ENCODE measurements around the gene TMEM258.

TMEM258 gene

DNA sequence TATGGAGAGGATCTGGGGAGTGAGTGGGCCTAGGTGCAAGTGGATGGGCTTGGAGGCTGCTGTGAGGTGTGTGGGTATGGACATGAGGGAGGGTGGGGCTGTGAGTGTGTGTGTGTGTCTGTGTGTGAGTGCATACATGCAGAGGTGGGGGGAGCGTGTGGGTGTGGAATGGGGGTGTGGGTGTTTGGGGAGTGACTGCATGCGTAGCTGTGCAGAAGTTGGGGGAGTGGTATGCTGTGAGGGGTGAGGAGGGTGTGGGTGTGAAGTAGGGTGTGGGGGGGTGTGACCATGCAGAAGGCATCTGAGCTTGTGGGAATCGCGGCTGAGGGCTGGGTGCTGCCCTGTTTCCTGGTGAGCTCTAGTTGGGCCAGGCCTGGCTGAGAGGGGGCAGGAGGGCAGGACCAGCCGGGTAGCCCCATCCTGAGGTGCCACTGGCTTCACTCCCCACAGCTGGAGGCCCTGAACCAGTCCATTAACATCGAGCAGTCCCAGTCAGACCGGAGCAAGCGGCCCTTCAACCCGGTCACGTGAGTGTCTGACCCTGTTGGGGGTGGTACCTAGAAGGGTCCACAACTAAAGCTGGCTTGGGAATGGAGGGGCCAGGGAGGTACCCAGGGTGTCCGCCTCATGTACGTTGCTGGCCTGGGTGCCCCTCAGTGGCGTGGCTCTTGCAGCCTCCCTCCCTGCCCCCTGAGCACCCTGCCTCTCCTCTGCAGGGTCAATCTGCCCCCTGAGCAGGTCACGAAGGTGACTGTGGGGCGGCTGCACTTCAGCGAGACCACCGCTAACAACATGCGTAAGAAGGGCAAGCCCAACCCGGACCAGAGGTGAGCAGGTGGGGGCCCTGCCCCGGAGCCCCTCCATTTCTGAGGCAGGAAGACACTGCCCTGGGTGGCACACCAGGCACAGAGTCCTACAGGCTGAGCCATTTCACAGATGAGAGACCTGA, 16.5 kb downstream of the TMEM258 start:
- no peak for DNase-seq (ENCODE audit: low read depth)

DNA sequence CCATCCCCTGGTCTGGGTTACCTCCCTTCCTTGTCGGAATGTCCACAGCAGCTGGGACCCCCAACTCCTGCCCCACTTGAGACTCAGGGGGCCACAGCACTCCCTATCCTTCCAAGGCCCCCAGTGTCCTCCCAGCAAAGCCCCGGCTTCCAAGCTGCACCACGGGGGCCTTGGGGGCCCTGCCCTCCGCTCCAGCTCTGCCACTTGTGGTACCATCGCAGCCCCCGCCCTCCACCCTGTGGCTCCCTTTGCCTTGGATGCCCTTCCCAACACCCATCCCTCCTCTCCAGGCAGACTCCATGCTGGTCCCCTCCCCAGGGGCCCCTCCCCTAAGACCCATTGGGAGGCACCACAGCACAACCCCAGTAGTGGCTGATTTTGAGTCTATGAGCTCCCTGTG, 17.3 kb downstream of the TMEM258 start:
- no peak for DNase-seq (ENCODE audit: low read depth)

DNA sequence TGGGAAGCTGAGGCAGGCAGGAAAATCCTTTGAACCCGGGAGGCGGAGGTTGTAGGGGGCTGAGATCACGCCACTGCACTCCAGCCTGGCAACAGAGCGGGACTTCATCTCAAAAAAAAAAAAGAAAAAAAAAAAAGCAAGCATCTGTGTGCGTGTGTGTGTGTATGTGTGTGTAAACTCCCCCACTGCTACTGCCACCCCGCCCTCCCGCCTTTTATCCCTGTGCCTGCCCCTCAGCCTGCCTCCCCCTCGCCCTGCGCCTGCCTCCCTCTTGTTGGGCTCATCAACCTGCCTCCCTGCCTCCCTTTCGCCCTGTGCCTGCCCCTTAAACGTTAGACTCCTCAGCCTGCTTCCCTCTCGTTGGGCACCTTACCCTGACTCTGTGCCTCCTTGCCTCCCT, 18.0 kb downstream of the TMEM258 start:
- DNase-seq (ENCODE audit: low read depth), result no peak

DNA sequence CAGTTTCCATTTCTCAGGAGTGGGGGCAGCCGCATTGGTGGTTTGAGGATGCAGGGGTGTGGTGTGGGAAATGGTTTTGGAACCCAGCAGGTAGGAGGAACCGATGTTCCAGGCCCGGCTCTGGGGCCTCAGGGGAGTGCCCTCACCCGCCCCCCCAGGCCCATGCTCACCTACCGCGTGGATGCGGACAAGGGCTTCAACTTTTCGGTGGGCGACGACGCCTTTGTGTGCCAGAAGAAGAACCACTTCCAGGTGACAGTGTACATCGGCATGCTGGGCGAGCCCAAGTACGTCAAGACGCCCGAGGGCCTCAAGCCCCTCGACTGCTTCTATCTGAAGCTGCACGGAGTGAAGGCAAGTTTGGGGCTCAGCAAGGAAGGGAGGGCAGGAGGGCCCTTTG, 18.6 kb downstream of the TMEM258 start:
- DNase-seq (ENCODE audit: low read depth), result no peak

DNA sequence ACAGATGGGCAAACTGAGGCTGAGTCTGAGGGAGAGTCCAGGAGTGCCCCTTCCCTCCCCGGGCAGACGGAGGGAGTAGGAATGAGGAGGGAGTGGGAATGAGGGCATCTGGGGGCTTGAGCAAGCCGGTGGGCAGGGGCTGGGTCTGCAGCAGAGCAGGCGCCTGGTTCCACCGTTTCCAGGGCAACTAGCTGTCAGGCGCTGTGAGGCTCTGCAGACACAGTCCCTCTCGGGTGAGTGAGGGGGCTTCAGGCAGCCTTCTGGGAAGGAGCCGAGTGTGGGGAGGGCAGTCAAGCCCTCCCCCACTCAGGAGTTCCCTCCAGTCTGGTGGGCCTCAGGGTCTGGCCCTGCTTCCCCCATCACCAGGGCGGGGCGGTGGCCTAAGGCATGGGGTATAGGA, 19.0 kb downstream of the TMEM258 start:
- no peak for DNase-seq (ENCODE audit: low read depth)

DNA sequence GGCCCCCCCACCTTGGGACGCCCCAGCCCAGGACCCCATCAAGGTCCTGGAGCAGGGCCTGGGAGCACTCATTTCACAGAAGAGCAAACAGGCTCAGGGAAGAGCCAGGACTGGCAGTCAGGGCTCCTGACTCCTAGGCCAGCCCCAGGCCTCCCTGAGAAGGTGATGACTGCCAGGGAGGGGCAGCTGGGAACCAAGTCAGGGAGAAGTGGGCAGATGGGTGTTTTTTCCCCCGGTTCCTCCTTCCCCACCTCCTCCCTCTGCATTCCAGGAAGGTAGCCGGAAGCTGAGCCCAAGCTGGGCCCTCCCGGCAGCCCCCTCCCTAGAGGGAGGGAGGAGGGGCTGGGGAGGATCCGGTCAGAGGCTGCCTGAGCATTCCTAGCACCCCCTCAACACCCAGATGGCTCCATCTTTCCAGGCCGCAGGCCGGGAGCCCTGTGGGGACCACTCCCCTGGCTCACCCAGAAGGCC, 20.4 kb downstream of the TMEM258 start:
- DNase-seq (ENCODE audit: low read depth), result no peak

DNA sequence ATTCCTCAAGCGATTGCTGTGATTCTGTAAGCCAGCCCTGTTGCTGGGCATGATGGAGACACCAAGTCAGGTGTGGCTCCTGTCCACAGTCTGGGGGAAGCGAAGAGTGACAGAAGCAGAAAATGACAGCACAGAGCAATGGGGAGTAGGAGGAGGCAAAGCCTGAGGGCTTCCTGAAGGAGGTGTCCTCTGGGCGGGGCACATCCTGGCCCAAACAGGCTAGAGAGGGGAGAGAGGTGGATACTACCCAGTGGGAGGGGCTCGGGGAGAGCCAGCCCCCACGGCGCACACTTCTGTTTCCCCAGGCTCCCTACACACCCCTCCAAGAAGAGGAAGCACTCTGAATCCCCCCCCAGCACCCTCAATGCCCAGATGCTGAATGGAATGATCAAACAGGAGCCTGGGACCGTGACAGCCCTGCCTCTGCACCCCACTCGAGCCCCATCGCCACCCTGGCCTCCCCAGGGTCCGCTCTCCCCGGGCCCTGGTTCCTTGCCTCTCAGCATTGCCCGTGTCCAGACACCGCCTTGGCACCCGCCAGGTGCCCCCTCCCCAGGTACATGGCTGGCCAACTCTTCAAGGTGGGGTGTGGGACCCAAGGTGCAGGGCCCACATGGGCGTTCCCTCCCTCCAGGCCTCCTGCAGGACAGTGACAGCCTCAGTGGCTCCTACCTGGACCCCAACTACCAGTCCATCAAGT, 21.1 kb downstream of the TMEM258 start:
- no peak for DNase-seq (ENCODE audit: low read depth)

DNA sequence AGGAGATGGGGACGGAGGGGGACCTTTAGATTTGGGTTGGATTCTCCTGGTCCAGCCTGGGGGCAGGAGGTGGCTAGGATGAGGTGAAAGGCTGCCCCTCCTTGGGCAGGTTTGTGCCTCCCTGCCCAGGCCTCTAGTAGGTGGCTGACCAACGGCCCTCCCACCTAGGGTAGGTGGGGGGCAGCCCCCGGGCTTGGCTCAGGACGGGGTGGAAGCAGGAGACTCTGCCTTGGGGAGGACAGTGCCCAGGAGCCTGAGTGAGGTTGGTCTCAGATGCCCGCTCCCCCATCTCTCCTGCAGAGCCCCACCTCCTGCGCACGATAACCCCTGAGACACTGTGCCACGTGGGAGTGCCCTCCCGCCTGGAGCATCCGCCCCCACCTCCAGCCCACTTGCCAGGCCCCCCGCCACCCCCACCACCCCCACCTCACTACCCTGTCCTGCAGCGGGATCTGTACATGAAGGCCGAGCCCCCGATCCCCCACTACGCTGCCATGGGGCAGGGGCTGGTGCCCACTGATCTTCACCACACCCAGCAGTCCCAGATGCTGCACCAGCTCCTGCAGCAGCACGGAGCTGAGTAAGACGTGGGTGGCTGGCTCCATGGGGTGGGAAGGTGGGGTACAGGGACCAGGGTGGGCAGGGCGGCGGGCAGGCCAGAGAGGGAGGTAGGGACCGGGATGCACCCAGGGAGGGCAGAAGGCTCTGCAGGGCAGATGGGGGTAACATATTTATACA, 22.3 kb downstream of the TMEM258 start:
- DNase-seq (ENCODE audit: low read depth), result no peak

DNA sequence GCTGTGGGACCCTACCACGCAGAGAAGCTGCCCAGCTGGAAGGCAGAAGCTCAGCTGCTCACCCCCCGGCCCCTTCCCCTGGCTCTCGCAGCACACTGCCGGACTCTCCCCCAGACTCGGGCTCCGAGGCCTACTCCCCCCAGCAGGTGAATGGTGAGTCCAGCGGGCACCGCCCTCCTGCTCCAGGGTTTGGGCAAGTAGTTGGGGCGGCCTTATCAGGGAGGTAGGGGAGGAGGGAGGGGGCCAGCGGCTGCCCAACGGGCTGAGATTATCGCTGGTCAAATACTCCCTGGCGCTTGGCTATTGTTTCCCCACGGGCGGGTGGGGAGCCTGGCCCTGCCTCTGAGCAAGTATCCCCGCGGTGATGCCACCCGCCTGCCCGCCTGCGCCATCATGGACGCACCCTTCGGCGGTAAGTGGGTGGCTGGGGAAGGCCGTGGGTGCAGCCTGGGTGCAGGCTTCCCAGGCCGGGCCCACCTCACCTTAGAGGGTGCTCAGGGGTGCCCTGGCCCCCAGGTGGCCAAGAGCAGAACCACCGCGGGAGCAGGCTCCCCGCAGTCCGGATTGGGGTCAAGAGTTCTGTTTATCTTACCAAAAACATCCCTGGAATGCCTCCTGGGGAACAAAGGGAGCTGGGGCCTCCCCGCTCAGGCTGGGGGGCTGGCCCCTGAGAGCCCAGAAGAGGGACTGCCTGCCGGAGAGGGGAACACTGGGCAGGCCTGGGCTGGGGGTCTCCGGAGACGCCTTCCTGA, 23.1 kb downstream of the TMEM258 start:
- DNase-seq (ENCODE audit: low read depth), result no peak

DNA sequence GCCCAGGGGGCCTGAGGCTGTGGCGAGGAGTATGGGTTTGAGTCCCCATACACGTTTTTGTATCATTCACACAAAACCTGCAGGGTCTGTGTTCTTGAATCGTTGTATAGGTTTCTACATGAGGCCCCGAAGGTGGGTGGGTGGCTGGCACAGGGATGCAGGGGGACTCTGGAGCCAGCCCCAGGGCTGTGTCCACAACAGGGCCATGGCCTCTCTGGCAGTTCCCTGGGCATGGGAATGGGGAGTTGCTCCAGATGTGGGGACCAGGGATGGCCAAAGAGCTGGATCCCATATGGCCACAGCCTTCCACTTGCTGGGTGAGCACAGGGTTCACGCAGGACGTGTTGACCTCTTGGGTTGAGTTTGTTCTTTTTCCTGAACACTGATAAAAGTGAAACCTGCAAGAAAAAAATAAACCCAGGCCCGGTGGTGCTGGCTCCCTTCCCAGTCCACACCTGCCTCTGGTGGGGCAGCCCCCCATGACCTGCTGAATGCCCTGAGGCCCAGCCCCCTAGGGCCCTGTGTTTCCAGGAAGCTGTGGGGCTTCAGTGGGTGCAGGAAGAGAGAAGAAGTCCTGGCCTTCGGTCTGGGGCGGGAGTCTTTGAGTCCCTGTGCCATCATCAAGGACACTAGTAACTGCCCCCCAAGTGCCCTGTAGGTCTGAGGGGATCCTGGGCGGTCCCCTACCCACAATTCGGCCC, 23.9 kb downstream of the TMEM258 start:
- DNase-seq (ENCODE audit: low read depth), result no peak

DNA sequence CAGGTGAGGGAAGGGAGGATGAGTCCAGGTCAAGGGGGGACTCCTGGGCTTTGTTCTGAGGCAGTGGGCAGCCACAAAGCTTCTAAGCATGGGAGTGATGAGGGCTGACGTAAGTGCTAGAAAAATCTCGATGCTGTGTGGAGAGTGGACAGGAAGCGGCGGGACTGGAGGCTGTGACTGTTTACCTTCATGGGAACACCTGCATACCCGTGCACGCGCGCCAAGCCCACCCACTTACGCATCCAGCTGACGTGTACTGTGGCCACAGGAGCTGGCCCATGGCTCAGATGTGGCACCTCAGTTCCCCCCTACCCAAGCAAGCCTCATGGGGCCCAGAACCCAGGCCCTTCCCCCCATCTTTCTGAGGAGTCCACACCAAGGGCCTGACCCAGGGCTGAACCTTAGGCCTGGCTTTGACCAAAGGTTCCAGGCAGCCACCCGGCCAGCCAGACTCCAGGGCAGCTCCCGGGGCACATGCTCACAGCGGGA, 26.0 kb downstream of the TMEM258 start:
- DNase-seq (ENCODE audit: low read depth), result no peak

DNA sequence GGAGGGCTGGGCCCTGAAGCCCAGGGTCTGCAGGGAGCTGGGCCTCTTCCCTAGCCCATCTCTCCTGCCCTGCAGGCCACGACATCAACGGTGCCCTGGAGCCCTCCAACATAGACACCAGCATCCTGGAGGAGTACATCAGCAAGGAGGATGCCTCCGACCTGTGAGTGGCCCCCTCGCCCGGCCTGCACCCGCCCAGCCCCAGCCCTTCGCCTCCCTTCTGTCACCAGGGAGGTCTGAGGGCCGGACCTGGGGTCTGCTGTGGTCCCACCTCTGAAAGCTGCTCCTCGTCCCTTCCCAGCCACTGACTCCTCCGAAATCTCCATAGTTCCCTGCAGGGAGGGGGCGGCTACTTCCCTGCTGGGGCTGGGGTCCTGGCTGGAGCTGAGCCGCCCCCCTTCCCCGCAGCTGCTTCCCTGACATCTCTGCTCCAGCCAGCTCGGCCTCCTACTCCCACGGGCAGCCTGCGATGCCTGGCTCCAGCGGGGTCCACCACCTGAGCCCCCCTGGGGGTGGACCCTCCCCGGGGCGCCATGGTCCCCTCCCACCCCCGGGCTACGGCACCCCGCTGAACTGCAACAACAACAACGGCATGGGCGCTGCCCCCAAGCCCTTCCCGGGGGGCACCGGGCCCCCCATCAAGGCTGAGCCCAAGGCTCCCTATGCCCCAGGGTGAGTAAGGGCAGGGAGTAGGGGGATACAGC, 26.7 kb downstream of the TMEM258 start:
- DNase-seq (ENCODE audit: low read depth), result no peak

DNA sequence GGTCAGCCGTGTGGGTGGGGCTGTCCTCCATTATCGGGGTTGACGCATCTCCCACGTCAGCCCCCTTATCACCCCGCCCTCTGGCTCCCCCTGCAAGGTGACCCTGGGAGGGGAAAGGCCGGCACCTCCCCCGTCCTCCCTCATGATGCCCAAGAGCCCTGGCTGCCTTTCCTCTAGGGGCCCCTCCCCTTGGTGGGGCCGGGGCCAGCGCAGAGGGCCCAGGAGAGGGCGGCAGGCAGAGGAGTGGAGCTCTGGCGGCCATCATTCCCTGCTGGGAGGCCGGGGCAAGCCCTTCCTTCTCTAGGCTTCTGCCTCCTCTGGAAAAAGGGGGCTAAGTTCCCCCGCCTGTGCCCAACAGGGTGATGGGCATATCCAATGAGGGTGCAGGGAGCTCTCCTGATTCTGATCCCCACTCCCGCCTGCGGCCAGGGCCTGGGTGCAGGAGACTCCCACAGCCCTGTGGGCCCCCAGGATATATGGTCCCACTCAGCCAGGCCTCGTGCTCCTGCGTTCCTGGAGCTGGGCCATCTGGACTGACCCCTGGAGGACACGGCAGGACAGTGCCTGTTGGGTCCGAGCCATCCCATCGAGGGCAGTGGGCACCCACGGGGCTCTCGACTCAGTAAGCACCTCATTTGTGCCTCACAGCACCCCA, 27.7 kb downstream of the TMEM258 start:
- DNase-seq (ENCODE audit: low read depth), result no peak

DNA sequence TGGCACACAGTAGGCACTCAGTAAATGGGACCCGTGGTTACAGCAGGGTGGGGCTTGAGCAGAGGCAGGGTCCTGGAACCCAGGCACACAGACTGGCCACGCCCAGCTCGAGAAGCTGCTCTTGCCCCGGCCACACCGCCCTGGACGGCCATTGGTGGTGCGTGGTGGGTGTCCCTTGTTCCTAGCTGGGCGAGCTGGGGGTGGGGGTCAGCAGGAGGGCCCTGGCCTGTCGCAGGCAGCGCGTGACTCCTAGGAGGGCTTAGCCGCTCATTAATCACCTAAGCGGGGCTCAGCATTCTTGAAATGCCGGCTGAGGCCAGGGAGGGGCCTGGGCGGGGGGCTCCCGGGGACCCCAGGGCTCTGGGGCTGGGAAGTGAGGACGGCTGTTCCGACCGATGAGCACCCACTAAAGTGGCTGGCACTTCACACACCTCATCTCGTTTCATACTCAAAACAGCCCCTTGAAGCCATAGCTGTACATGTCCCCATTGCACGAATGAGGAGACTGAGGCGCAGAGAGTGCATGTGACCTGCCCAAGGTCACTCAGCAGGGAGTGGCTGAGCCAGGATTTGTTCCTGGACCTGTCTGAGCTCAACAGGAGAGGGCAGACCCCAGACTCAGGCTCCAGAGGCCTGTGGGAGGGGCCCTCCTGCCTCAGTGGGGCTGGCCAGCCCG, 28.3 kb downstream of the TMEM258 start:
- no peak for DNase-seq (ENCODE audit: low read depth)

DNA sequence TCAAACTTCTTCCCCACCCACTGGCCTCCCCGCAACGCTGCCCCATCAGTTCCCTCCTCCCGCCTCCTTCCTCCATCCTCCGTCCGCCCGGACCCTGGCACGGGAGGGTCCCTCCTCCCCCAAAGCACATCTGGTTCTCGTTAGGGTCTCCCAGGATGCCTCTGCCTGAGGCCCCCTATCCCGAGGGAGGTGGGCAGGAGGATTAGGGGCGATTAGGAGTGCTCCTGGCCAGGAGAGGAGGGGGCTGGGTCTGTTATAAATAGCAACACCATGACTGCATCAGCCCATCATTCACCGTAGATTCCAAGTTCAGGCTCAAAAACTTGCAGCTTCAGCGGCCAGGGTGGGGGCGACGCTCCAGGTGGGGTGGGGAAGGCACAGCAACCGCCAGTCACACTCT, 29.6 kb downstream of the TMEM258 start:
- no peak for DNase-seq (ENCODE audit: low read depth)

DNA sequence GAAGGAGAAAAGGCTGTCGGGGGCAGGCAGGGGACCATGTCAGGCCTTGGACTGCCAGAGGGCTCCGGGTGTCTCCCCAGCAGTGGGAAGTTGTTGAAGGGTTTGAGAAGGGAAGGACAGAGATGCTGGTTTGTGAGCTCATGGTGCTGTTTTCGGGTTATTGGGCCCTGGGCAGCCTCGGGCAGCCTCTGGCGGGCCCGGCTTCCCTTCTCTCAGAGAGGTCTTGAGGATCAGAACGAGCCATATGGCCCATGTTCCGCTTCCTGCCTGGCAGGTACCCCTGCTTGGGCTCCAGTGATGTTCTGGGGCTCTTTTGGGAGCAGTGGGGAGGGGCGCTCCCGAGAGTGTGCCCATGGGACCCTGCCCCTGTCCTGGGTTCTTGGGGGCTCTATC, 30.2 kb downstream of the TMEM258 start:
- DNase-seq (ENCODE audit: low read depth), result no peak

DNA sequence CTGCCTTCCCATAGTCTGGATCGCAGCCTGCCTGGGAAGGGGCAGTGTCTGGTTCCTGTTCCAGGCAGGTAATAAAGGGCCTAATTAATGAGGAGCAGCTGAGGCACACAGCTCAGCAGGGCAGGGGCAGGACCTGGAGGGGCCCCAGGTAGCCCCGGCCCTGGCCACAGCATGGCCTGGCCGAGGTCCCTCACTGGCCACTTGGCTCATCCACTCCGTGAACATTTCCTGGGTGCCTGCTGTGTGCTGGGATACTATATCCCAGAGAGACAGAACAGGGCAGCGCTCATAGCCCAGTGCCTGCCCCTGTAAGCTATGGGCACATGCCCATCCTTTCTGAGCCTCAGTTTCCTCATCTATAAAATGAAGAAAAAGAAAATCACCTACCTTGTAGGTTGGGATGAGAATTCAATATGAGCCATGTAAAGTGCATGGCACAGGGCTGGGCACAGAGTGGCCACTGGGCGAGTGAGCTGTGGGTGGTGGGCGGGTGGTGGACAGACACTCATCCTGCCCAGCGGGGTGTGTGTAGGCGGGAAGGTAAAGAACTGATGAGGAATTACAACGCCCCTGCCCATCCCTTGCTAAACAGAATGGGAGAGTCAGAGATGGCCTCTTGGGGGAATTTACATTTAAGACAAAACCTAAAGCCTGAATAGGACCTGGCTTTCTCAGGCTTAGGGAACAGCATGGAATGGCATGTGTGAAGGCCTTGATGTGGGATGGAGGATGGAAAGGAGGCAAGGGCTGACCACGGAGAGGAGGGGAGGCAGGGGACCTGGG, 30.8 kb downstream of the TMEM258 start:
- DNase-seq (ENCODE audit: low read depth), result no peak

DNA sequence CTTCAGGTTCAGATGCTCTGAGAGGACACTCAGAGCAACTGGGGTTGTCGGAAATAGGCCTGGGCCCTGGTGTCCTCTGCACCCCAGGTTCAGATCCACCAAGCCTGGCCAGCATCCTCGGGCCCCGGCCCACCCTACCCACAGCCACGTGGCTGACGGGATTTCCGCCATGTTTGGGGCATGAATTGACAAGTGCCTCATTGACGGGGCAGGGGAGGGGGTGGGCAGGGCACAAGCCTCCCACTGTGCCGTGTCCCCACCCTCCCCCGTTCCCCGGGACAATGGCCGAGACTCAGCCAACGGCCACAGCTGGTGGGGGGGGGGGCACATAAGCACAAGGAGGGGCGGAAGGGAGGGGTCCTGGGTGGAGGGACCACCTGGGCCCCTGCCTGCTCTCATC, 31.5 kb downstream of the TMEM258 start:
- no peak for DNase-seq (ENCODE audit: low read depth)
